NCI-H1092 treated with DMSO at 0.1 percent for 48 hours (cell line): ENCODE data around the gene VPS11.

Experiments used
- DNase-seq: peaks from one replicate; lab custom pipeline; 2025; lab: John Stamatoyannopoulos, UW

VPS11 gene

DNA sequence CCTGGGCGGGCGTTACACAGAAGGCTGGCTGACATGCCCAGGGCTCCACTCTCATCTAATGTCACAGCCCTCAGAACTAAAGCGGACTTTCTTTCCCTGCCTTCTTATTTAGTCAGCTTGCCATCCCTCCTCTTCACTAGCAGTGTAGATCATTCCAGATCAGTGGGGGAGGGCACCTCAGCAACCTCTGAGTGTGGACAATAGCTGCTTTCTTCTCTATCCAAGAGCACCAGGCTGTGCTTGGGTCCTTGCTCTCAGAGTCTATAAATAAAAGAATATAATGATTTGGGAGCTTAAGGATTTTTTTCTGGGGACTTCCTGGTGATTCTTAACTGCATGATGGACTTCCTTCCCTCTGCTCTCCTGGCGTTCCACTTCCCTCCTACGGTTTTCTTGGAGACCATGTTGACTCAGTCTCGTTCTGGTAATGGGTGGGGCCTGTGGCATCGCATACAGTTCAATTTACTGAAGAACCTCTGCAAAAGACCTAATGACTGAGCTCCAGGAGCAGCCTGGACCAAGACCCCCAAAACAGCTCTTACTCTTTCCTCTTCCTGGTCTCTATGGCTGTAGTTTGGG, 14.2 kb downstream of the VPS11 start:
- DNase-seq: no peak

DNA sequence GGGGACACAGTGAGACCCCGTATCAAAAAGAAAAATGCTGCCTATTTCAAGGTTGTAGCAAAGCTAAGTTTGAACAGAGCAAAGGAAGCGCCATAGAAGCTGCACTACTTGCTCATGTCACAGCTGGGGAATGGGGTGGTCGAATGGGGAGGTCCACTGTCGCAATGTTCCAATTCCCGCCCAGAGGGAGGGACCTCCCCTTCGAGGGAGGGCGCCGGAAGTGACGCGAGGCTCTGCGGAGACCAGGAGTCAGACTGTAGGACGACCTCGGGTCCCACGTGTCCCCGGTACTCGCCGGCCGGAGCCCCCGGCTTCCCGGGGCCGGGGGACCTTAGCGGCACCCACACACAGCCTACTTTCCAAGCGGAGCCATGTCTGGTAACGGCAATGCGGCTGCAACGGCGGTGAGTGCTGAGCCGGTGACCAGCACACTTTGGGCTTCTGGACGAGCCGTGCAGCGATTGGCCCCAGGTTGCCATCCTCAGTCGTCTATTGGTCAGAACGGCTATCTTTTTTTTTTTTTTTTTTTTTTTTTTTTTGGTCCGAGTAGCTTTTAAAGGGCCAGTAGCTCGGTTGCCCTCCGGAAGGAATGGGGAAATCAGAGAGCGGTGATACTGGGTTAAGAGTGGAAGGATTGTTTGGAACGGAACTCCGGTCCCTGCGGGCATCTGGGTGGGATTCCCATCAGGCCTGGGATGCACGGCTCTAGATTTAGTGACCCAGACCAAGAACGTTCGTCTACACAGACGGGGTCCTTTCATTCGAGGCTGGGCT, 17.2 kb downstream of the VPS11 start, which contains the start of gene HMBS:
Gene HMBS (plus strand): TSS at position 219 of the 774 bp plus-strand sequence. CDS start 153 bp downstream, at position 372.
- peak; percentile 98 for DNase-seq

DNA sequence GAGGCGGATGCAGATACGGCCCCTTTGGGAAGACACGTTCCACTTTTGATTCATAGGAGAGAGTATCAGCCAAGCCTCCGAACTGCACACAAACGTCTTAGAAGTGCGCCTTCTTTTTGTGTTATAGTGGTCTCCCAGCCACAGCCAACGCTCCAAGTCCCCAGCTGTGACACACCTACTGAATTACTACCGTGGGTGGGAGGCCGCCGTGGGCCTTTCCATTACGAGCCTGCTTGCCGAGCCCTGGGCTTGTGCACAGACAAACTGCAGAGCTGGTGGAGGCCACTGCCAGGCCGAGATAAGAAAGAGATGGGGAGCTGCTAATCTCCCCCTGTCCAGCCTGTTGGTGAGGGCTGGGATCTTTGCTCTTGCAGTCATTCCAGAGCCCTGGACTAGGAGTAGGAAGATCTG, 17.8 kb downstream of the VPS11 start:
- DNase-seq: no peak

DNA sequence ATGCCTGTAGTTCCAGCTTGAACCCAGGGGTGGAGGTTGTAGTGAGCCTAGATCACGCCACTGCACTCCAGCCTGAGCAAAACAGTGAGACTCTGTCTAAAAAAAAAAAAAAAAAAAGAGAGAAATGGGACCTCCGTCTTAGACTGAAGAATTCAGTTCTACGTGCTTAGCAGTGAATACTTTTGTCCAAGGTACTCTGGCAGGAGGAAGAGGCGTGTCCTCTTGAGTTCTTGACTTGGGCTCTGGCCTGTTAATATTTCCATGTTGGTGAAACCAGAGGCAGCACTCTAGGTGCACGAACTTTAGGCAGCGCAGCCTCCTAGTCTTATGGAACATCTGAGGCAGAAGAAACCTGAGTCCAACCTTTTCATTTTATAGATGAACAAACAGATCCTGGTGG, 19.5 kb downstream of the VPS11 start:
- no peak for DNase-seq

DNA sequence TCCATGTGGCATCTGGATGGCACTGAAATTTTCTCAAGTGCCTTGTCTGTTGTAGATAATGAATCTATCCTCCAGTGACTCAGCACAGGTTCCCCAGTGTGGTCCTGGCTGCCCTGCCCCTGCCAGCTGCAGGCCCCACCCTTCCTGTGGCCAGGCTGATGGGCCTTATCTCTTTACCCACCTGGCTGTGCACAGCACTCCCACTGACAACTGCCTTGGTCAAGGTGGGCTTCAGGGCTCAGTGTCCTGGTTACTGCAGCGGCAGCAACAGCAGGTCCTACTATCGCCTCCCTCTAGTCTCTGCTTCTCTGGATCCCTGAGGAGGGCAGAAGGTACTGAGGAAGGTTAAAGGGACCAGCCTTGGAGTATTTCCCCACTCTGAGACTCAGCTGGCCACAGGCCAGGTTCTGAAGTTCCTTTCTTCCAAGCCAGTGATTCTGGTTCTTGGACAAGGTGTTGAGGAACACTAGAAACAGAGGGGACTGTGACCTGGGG, 20.2 kb downstream of the VPS11 start:
- DNase-seq: no peak

DNA sequence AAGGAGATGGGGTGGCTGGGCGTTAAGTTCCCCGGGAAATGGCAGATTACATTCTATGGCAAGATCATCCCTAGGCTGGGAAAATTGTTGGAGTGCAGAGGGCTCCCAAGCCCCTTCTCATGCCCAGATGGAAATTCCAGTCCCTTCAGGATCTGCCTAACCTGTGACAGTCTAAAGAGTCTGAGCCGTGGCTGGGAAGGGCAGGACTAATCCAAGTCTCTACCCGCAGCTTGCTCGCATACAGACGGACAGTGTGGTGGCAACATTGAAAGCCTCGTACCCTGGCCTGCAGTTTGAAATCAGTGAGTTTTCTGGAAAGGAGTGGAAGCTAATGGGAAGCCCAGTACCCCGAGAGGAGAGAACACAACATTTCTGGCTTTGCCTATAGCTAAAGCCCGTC, 20.8 kb downstream of the VPS11 start:
- DNase-seq: no peak

DNA sequence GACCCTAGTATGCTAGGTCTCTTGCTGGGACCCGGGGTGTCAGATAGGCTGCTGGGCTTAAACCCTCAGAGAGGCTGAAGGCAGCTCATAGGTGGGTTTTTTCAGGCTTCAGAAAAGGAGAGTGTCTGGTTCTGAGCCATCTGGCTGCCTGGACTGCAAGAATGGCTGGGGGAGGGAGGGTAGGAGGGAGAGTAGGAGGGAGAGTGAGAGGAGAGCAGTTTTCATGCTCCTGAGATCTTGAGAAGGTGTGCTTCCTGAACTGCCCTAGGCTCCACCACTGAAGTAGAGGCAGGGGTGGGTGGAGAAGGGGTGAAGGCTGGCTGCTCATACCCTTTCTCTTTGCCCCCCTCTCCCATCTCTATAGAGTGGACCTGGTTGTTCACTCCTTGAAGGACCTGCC, 21.7 kb downstream of the VPS11 start:
- no peak for DNase-seq

DNA sequence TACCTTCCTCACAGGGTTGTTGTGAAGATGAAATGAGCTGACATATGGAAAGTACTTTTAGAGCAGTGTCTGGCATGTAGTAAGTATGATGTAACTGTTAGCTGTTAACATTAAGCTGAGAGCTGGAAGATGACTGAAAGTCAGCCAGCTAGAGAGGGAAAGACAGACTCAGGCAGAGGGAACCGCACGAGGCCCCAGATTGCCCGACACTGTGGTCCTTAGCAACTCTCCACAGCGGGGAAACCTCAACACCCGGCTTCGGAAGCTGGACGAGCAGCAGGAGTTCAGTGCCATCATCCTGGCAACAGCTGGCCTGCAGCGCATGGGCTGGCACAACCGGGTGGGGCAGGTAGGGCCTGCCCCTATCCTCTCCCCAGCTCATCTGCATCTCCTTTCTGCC, 23.6 kb downstream of the VPS11 start:
- DNase-seq: no peak

DNA sequence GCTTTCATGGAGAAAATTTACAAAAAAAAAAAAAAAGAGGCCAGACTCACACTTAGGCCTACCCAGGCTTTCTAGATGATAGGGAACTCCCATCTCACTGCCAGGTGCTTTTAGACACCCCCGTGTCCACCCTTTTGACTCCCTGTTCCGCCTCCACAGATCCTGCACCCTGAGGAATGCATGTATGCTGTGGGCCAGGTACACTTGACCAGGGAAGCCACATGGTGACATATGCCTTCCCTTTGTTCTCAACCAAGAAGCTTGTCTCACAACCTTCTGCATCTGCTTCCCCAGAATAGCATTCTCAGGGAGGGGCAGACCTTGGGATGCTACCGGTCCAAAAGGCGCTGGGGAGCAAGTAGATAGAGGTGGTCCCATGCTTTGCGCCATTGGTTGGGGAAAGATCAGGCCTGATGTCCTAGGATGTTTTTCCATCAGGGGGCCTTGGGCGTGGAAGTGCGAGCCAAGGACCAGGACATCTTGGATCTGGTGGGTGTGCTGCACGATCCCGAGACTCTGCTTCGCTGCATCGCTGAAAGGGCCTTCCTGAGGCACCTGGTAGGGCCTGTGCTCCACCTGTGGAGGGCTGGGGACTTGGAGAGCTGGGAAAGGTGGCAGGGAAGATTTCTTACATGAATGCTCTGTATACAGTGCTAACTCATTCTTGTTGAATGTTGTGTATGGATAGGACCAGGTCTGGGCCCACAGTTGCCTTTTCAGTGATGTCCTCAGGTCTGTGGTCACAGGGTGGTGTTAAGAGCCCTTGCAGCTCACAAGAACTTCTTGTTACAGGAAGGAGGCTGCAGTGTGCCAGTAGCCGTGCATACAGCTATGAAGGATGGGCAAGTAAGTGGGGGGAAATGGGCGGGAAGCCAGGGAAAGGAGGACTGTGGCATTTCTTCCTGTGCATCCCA, 24.6 kb downstream of the VPS11 start:
- DNase-seq: no peak

DNA sequence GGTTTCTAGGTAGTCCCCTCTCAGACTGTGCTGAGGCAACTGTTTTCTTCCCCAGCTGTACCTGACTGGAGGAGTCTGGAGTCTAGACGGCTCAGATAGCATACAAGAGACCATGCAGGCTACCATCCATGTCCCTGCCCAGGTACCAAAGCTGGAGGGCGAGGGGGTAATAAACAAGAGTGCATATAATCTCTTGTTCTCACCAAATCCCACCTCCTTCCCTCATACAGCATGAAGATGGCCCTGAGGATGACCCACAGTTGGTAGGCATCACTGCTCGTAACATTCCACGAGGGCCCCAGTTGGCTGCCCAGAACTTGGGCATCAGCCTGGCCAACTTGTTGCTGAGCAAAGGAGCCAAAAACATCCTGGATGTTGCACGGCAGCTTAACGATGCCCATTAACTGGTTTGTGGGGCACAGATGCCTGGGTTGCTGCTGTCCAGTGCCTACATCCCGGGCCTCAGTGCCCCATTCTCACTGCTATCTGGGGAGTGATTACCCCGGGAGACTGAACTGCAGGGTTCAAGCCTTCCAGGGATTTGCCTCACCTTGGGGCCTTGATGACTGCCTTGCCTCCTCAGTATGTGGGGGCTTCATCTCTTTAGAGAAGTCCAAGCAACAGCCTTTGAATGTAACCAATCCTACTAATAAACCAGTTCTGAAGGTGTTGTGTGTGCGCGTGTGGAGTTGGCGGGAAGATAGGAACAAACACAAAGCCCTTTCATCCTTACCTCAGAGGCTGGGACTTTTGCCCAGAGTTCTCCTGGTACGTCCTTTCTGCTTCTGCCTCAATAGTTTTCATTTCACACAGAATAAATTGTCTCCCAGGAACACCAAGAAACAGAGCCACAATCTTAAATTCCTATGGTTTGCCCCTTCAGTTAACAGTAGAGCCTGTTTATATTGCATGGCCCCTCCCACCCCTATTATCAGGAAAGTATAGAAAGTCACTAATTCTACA, 25.5 kb downstream of the VPS11 start:
- DNase-seq: peak; percentile 16

DNA sequence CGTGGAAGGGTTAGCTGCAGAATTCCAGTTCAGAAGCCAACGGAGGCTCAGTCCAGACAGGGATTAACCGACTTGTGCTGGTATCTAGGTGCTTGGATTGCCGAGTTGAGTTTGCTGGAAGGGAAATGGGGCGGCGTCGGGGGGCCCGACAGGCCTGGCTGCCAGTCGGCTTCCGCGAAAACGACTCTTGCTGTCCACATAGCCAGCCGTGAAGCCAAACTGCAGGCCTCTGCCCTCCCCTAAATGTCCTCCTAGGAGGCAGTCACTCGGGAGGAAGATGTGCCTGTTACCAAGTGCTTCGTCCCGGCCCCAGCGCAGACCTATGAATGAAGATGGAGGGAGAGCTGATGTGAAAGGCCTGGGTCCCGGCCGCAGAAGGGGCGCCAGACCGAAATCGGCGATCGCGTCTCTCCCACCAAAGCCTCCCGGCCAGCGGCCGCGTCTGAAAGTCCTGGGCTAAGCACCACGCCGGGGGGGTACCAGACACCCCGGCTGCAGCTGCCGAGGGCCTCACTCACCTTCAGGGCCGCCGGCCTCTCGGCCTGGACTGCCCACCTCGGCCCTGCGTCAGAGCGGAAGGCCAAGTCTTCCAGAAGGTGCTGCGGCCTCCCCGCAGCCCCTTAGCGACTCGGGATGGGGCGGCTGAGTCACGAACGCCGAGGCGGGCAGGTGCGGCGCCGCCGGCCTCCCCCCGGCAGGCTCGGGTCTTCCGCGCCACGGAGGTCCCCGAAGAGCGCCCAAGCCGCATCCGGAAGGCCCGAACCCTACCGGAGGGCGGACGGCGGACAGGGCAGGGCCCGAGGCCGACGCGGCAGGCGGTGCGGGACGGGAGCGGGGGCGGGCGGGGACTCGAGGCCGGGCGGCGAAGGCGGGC, 26.6 kb downstream of the VPS11 start:
- DNase-seq: no peak

DNA sequence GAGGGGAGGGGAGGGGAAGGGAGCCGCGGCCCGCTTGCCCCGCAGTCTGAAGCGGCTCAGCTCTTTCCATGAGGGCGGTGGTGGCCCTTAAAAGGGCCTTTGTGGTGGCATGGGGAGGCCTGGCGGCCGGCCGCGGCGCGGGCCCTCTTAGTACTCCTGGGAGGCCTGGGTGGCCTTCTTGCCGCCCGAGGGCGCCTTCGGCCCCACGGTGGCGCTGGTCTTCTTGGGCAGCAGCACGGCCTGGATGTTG, 27.1 kb downstream of the VPS11 start:
- no peak for DNase-seq

DNA sequence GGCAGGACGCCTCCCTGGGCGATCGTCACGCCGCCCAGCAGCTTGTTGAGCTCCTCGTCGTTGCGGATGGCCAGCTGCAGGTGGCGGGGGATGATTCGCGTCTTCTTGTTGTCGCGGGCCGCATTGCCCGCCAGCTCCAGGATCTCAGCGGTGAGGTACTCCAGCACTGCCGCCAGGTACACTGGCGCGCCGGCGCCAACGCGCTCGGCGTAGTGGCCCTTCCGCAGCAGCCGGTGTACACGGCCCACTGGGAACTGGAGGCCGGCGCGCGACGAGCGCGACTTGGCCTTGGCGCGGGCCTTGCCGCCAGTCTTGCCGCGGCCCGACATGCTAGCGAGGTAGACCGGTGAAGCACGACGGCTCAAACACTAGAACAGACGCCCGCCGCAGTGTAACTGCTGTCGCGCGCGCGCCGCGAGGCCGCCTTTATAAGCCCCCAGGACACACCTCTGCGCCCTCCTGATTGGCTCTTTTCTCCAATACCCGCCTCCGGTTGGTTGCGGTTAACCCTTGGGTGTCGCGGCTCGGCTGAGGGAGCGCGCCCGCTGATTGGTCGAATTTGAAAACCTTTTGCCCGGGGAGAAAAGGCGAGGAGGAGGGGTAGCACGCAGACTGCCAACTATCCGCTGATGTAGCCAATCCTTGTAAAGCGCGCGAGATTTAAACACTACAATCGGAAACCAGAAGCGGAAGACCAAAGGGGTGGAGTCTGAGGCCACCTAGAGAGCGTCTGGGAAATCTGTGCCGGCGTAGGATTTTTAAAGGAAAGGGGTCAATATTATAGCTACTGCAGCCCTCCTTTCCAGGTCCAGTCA, 27.7 kb downstream of the VPS11 start:
- DNase-seq: peak; percentile 99

DNA sequence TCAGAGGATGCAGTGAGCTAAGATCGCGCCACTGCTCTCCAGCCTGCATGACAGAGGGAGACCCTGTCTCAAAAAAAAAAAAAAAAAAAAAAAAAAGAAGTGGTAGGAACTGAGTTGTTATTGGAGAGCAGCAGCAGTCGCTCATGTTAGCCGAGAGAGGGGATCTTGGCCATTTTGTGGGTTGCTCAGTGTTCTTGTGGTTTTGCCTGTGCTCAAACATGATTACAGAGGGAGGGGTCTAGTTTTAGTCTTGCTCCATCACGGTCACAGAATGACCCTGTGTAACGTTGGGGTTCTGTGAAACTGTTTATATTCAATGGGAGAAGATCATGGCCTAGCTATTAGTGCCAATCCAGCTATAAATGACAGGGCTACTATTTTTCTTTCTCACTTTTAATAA, 32.1 kb downstream of the VPS11 start:
- DNase-seq: no peak

DNA sequence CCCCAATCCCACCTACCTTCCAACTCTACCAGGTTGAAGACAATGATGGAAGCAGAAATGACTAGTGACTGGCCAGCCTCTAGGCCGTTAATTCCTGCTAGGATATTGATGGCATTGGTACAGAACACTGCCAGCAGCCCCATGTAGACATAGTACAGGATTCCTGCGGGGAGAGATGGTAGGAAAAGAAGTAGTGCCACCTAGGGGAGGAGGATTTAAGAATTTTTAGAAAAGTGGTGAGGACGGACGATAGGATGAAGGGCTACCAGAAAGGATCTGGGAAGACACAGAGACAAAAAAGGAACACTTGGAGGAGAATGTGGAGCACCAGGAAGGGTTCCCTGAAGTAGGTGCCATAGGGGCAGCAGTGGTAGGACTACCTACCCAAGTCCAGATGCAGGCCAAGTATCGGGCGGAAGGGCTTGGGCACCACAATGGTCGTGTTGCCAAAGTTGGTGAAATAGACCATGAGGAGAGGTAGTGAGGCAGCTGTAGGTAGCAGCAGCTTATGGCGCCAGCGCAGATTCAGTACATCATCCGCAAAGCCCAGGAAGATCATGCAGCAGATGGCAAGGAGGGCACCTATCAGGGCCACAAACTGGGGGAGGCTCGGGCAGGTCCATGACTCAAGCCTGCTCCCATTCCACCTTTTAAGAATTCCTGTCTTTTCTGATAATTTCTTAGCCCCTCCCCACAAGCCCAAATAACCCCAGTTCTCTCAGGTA, 32.8 kb downstream of the VPS11 start:
- DNase-seq: peak; percentile 33

DNA sequence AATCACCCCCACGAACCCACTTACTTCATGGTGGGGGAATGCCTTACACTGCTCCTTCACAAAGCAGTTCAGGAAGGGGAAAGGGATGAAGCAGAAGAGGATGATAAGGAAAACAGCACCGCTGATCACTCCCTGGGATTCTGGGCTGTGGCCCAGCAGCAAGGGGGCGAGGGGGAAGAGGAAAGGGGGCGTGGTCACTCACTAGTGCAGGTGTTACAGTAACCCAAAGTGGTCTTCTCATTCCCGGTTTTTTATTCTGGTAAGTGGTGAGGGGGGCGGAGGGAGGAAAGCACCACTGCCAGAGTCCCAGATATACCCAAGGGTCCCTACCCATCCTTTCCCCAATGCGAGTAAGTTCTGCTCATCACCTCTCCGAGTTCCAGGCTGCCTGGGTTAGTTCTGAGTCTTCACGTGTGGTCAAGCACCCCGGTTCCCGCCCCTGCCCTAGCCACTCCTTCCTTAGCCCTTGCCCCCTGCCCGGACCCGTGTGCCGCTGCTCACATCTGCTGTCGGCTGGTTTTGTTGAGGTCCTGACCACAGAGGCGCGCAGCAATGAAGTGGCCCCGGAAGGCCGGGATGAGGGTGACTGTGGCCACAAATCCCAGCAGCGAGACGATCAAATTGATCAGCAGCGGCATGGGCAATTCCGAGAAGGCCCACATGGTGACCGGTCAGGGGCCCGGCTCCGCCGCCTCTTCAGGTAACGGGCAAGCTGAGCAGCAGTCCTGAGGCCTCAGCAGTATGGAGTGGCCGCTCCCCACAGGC, 33.6 kb downstream of the VPS11 start:
- DNase-seq: no peak

DNA sequence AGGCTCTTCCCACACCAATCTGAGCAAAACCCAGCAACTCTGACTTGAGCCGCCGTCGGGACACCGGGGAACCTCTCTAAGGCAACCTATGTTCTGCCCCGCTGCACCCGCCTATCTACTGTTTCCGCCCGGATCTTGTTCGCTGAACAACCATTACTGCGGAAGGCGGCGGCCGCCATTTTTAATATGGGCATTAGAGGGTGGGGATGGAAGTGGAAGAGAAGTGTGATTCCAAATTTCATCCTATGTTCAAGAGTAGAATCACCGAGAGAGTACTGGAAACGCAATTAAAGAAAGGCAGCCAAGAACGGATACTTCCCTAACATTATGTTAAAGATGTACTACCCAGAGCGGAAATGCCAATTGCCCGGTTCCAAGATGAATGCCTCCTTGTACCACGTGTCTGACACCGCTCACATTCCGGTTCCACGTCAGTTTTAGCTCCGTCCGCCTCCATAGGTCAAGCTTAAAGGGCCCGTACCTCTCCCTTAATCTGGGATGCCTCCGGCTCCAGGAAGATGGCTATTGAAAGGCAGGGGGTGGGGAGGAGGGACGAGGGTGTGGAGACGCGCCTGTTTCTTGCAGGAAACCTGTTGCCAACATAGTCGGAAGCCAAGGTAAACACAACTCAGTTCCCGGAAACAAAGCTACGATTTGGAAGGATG, 34.3 kb downstream of the VPS11 start, which contains the start of gene DPAGT1:
Gene DPAGT1 (minus strand): TSS at position 95 of the 665 bp plus-strand sequence. CDS start 198 bp downstream, outside the sequence.
- peak; percentile 100 for DNase-seq
